ENCODE results near the gene GALNT2. TPM values are rescaled to one million over a fixed set of nuclear protein-coding genes. Genes with fewer than 3 reads are reported as not detected.

The GALNT2 gene
- total and polyA plus RNA-seq, 9 of the 15 experiments (the other 6 are each of a cell fraction or from before 2014, with no cell fraction given): 1.6 to 106 (median 51.9) TPM

- no peak for TF ChIP-seq SNIP1 (IDR thresholded peaks at IDR 0.05; ENCODE audit: low read depth)
- TF ChIP-seq ZNF121 (CRISPR knock-in tag; conservative IDR thresholded peaks at IDR 0.05): no peak
- no peak for TF ChIP-seq SAFB2 (IDR thresholded peaks at IDR 0.05; ENCODE audit: borderline replicate concordance, low read depth, low read length, severe bottlenecking)
- TF ChIP-seq ZNF124 (CRISPR knock-in tag; IDR thresholded peaks at IDR 0.05): no peak
- no peak for TF ChIP-seq ZNF318 (IDR thresholded peaks at IDR 0.05; ENCODE audit: borderline replicate concordance in 1 of 2, low read depth in 1 of 2)
- TF ChIP-seq ZBTB43 (CRISPR knock-in tag; IDR thresholded peaks at IDR 0.05): no peak
- no peak for TF ChIP-seq ZNF146 (CRISPR knock-in tag; IDR thresholded peaks at IDR 0.05; ENCODE audit: unreplicated experiment)
- TF ChIP-seq POLR2G (IDR thresholded peaks at IDR 0.05; ENCODE audit: low read depth, low read length): no peak
- TF ChIP-seq ZNF239 (CRISPR knock-in tag; IDR thresholded peaks at IDR 0.05): peak; percentile 90
- TF ChIP-seq CCNT2 (IDR thresholded peaks at IDR 0.05; ENCODE audit: borderline replicate concordance, extremely low read depth, insufficient read length, low read depth, low read length): no peak
- TF ChIP-seq ZNF77 (CRISPR knock-in tag; IDR thresholded peaks at IDR 0.05): no peak
- TF ChIP-seq NFIC (IDR thresholded peaks at IDR 0.05): no peak
- TF ChIP-seq UBTF (IDR thresholded peaks at IDR 0.05; ENCODE audit: borderline replicate concordance in 1 of 2, low read depth in 2 of 2, low read length in 2 of 2): no peak
- TF ChIP-seq HNRNPH1 (optimal IDR thresholded peaks at IDR 0.05; ENCODE audit: low read depth, low read length): no peak
- no peak for TF ChIP-seq MYBL2 (IDR thresholded peaks at IDR 0.05; ENCODE audit: low read depth)
- no peak for TF ChIP-seq MYBL2 (CRISPR knock-in tag; IDR thresholded peaks at IDR 0.05; ENCODE audit: borderline replicate concordance)
These were observed 71.7 kb downstream of the GALNT2 start (continued) for GRCh38 chr1:230138561-230139239.

Measured in K562 (cell line).